DMS53 treated with DMSO at 0.1 percent for 48 hours (cell line): ENCODE results near the gene STXBP1.
A peak's percentile ranks its signal among the peaks of the same experiment; 100 is the strongest.
"Not testable (repeated sequence)": the region's sequence is repeated elsewhere in the genome, so short reads cannot be mapped to it uniquely, and the experiment has no call there.

ENCODE experiments used
- DNase-seq: peaks from one replicate; lab custom pipeline; 2025; ENCODE audit not compliant: unreplicated experiment; lab: John Stamatoyannopoulos, UW

Gene STXBP1

DNA sequence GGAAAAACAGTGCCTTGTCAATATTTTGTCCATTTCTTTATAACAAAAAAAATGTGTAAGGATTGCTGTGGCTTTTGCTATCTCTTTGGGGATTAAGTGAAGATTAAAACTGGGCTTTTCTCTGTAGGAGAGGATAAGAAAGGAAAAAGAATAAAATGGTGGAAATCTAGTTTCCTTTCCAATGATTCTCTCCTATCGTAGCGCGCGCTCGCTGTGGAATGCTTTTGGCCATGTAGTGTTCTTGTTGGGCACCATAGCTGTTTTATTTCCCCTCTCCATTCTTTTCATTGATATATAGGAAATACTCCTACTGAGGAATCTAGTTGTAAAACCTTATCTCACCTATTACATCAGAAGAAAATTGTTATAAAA, 1.5 kb downstream of the STXBP1 start:
- DNase-seq, result no peak

DNA sequence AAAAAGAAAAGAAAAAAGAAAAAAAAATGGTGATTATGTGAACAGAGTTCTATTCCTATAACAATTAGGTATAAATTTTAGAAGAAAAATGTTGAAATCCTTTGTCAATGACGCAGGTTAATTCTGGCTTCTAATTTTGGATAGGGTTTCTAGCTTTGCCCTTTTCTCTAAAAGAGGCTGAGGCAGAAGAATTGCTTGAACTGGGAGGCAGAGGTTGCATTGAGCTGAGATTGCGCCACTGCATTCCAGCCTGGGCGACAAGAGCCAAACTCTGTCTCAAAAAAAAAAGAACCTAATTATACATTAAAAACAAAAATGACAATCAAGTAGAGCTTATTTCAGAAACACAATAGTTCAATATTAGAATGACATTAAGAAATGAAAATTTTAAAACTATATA, 2.9 kb downstream of the STXBP1 start:
- no peak for DNase-seq

DNA sequence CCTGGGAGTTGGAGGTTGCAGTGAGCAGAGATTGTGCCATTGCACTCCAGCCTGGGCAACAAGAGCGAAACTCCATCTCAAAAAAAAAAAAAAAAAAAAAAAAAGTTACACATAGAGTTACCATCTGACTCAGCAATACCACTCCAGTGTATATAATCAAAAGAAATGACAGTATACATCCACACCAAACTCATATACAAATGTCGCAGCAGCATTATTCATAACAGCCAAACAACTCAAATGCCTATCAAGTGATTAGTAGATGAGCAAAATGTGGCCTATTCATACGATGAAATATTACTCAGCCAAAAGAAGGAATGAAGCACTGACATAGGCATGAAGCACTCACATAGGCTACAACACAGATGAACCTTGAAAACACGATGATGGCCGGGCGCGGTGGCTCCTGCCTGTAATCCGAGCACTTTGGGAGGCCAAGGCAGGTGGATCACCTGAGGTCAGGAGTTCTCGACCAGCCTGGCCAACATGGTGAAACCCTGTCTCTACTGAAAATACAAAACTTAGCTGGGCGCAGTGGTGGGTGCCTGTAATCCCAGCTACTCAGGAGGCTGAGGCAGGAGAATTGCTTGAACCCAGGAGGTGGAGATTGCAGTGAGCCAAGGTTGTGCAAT, 9.4 kb downstream of the STXBP1 start:
- not testable (repeated sequence) for DNase-seq

DNA sequence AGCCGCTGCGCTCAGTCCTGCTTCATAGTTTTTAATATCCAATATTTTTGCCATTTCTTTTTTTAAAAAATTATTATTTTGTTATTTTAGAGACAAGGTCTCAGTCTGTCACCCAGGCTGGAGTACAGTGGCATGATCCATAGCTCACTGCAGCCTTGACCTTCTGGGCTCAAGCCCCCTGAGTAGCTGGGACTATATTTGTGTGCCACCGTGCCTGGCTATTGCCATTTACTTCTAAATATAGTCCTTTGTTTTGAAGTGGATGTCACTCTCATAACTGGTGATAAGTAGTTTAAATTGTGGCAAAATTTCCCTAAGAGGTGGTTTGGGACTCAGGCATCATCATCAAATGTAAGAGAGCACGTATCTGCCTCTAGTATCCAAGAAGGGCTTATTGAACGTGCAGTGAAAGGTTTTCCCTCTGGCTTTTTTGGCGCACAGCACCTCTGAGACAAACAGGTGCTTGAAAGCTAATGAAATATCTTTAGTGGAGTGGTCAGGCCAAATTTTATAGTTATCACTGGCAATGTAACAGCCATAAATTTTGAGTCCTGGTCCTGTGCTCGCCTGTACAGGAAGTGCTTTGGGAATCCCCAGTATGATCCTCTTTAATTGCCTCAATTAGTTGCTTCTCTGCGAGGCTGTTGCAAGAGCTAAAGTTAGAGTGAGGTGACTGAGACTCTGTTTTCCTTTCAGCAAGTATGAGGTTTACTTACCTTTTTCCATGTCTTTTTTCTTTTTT, 14.8 kb downstream of the STXBP1 start:
- no peak for DNase-seq

DNA sequence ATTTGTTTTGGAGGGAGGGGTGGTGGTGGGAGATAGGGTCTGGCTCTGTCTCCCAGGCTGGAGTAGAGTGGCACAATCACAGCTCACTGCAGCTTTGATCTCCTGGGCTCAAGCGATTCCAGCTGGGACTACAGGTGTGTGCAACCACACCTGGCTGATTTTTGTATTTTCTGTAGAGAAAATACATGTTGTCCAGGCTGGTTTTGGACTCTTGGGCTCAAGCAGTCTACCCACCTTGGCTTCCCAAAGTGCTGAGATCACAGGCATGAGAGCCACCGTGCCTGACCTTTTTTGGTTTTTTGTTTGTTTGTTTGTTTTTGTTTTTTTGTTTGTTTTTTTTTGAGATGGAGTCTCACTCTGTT, 15.4 kb downstream of the STXBP1 start:
- DNase-seq, result no peak

DNA sequence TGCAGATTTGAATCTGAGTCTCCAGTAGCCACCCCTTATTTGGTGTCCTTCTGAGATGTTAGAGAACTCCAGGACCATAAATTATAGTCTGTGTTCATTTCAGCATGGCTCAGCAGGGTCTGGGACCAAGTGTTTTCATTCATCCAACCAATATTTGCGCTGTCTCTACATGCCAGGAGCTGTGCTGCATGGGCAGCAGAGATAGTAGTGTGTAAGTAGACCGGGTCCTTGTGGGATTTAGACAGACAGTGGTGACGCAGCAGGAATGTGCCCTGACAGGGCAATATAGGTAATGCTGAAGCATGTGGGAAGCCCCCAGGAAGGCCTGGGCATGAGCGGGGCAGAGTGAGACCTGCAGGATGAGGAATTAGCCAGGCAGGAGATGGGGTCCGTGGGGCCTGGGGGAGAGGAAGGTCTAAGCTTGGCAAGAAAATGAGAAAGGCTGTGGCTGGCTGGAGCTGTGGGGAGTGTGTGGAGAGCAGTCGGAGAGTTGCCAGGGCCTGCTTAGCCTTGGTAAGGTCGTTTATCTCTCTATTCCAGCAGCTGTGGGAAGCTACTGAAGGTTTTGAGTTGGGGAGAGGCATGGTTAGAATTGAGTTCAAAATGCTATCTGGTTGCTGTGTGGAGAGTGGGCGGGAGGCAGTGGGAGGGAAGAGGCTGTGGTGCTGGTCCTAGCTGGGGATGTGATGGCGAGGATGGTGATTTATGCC, 16.8 kb downstream of the STXBP1 start:
- DNase-seq, result no peak

DNA sequence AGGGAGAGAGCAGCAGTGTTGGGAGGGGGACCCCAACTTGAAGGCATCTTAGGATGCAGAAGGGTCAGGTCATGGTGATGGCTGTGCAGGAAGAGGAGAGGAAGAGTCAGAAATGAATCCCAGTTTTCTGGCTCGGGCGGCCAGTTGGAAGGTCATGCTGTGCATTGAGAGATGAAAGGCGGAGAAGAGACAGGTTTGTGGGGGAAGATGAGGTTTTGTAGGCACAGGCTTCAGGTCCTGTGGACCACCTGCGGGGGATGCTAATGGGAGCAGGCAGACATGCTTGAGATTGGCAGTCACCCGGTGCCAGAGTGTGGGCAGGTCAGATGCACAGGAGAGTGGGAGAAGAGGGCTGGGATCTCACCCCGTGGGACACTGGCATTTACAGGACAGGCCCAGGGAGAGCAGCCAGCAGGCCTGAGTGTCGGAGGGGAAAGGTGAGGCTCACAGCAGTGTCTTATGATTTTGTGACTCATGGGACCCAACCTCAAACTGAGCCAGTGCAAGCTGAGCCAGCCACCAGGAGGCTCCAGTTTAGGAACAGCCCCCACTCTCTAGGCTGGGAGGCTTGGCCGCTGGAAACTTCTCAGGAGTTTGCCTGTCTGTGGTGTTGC, 17.5 kb downstream of the STXBP1 start:
- no peak for DNase-seq

DNA sequence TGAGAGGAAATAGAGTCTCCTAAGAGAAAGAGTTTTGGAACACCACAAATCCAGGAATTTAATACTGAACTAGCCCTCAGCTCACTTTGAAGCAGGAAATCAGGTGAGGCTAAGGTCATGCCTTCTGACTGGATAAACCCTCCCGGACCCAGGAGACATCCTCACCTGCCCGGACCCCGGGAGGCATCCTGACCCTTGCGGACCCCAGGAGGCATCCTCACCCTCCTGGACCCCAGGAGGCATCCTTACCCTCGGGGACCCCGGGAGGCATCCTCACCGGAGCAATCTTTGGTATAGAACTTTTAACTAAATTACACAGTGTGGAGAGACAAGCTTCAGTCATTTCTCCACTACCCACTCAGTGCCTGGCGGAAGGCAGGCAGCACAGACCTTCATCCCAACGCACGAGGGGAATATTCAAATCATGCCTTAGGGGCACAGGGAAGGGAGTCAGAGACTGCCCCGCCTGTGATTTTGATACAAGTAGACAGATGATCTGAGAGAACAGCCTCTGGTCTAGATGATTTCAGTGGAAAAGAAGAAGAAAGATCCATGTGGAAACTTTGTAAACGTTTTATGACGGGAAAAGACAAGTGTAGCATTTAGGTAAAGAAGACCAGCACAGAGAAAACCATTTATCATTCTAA, 21.3 kb downstream of the STXBP1 start:
- DNase-seq, result no peak

DNA sequence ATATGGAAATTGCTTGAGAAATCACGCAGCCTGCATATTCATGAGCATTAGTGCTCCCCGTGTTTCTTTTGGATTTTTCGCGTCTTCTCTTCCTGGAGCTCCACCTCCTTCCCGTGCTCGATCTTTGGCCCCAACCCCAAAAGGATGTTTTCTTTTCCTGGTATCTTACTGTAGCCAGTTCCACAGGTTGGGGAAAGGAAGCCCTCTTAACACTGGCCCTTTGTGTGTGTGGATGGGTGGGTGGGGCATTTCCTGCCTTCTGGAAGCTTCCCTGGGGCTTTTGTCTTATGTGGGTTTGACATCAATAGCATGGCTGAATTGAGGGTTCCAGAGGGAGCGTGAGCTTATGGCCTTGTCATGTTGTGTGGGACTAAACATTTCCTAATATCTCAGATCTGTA, 21.9 kb downstream of the STXBP1 start:
- no peak for DNase-seq

DNA sequence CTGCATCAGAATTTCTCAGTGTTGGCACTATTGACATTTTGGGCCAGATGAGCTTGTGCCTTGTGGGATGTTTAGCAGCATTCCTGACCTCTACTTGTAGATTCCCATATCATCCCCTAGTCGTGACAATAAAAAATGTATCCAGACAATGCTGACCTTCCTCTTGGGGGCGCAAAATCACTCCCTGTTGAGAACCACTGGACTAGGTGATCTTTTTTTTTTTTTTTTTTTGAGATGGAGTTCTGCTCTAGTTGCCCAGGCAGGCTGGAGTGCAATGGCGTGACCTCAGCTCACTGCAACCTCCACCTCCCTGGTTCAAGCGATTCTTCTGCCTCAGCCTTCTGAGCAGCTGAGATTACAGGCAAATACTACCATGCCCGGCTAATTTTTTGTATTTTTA, 22.6 kb downstream of the STXBP1 start:
- no peak for DNase-seq

DNA sequence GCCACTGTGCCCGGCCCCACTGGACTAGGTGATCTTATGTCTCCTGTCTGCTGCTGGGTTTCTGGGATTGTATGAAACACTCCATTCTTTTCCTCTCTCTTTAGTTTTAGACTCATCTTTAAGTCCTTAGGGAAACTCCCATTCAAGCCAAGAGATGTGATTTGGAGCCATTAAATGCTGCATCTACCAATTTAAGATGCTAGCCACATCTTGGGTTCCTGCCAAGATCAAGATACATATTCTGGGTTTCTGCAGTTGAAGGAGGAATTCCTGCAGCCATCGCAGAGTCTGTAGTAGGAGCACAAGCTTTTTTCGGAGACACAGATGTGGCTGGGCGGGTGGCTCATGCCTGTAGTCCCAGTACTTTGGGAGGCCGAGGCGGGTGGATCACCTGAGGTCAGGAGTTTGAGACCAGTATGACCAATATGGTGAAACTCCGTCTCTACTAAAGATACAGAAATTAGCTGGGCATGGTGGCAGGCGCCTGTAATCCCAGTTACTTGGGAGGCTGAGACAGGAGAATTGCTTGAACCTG, 23.2 kb downstream of the STXBP1 start:
- DNase-seq, result no peak

DNA sequence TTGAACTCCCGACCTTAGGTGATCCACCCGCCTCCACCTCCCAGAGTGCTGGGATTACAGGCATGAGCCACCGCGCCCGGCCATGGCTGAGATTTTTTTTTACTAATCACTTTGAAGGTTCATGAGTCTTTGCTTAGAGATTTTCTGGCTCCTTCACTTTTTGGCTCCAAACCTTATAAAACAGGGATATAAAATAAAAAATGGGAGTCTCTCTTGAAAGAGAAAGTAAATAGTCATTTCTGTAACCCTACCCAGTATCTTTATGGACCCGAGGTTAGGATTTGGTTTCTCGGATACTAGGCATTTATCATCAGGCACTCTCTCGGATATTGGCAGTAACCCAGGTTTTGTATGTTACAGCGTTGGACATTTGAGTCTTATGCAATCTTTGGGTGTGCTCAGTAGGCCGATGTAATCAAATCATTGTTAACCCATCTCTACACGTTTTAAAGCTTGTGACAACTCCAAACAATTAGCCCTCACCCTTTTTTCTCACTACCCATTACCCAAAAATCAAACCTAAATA, 25.3 kb downstream of the STXBP1 start:
- no peak for DNase-seq

DNA sequence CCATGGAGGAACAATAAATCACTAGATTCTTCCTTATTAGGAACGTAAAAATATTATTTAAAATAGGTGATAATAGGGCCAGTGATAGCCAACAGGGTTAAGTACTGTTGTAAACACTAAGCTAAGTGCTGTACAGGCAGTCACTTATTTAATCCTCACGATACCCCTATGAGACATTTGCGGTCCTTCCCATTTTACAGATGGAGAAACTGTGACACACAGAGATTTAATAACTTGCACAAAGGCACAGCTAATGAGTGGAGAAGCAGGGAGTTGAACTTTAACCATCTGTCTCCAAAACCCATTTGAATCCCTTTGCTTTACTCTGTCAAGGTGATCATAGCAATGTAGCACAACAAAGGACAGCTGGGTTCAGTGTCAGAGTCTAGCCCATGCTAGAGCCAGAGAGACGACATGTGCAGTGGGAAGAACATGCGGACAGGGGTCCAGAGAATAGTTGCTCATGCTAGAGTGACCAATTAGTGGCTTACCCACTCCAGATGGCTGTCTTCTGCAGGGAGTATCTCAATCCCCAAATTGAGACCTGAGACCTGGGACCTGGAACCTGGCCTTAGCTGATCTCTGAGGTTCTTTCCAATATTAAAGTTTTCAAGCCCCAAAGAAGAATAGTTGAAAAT, 28.9 kb downstream of the STXBP1 start:
- DNase-seq, result no peak

DNA sequence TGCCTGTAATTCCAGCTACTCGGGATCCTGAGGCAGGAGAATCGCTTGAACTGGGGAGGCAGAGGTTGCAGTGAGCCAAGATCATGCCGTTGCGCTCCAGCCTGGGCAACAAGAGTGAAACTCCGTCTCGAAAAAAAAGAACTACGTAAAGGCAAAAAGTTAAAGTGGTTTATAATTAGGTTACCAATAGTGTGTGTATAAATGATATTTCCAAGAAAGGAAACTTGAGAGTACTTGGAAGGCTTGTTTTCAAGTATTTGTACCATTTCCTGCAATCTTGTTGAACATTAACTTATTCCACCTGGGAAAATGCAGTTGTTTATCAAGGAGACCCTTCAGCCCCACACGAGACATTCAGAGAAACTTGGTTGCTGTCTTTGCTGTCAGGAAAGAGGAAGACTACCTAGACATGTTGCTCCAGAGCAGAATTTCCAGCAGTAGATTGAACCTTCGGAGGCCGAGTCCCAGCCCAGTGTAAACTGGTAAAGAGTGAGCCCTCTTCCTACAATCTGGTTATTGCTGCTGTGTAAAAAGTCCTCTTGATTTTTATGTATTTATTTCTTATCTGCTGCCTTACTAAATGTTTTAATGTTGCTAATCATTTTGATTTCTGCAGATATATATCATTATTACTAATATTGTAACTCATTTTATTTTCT, 30.1 kb downstream of the STXBP1 start:
- peak; percentile 18 for DNase-seq

DNA sequence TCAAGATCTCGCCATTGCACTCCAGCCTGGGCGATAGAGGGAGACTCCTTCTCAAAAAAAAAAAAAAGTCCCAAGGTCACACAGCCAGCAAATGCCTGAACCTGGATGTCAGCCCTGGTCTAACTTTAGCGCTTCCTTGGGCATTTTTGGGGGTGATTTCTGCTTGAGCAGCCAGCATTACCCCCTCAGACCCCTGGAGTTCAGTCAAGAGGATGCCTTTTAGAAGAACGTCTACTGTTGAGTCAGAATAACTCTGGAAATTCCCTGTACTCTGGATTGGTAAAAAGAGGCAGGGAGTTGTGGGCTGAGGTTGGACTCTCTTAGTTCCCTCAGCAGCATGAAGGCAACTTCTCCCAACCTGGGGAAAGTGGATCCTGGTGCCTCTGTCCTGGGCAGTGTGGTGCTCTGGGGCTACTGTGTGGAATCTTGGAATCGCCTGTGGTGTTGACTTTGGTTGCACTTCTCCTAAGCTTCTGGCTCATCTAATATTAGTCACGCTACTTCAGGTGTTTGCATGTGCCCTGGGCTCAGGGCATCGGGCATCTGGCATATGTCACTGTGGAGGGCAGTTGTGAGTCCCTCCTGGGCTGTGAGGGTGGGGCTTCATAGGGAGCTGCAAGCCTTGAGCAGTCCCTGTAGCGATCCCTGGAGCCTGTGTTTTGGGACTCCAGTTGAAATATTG, 32.2 kb downstream of the STXBP1 start:
- peak; percentile 81 for DNase-seq

DNA sequence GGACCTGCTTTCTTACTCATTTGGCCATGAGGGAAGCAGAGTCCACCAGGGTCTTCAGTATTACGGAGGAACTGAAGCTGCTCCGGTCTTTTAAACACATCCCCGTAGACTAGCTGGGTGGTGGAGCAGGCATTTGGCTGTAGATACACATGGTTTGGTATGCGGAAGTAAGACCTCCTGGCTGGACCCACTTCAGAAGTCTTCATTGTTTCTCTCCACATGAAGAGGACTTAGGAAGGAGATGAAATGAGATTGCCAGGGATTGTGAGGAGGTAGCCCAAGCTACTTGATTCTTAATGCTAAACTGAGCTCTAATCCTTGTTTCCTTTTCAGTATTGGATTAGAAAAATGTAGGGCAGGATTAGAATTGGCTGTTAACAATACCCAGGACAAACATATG, 32.9 kb downstream of the STXBP1 start:
- DNase-seq, result peak; percentile 24

DNA sequence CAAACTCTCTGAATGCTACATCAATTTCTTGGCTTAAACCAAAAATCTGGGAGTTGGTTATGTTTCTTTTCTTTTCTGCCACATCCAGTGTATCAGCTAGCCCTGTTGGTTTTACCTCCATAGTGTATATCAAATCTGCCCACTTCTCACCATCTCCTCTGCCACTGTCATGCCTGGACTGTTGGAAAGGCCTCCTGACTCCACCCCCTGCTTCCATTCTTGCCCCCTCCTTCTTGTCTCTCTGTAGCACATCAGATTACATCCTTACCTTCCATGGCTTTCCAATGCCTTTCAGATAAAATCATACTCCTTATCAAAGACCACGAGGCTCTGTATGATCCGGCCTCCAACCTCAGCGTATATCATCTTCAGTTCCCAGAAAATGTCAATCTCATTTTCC, 35.4 kb downstream of the STXBP1 start:
- DNase-seq, result no peak

DNA sequence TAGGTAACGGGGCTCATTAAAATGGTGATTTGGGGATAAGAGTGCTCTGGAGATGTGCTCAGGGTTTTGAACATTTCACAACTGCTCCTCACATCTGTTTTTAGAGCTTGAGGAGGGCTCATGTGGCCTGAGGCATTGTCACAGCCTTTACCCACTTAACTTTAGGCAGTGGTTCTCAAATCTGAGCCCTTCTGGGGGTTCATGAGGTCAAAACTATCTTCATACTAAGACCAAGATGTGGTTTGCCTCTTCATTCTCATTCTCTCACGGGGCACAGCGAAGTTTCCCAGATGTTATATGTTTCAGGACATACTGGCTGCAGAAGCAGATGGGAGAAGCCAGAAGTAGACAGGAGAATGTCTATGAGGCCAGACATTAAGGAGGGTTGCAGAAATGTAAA, 38.4 kb downstream of the STXBP1 start:
- DNase-seq, result no peak
